Measurements from ENCODE around the gene CYP26B1.
"Not testable (repeated sequence)": the region's sequence is repeated elsewhere in the genome, so short reads cannot be mapped to it uniquely, and the experiment has no call there.

CYP26B1 gene

GRCh38 chr2:72109291-72109690 lies 38.4 kb downstream of the CYP26B1 start:
- DNase-seq (ENCODE audit: low read depth in 2 of 2): no peak

DNA sequence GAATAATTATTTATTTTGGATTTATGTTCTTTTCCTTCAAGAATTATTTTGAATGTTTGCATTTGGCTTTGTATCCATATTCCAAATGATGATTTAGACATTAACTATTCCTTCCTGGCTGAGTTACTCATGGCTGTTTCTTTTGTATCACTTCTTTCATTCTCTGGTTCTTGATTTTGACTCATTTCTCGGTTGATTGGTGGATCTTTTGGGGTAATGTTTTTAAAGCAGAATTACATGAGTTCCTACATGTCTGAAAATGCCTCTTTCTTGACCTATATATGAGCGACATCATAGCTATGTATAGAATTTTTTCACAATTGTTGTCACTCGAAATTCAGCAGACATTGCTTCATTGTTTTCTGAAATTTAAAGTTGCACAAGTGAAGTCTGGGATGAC lies 39.5 kb downstream of the CYP26B1 start:
- no peak for DNase-seq (ENCODE audit: low read depth in 2 of 2)

DNA sequence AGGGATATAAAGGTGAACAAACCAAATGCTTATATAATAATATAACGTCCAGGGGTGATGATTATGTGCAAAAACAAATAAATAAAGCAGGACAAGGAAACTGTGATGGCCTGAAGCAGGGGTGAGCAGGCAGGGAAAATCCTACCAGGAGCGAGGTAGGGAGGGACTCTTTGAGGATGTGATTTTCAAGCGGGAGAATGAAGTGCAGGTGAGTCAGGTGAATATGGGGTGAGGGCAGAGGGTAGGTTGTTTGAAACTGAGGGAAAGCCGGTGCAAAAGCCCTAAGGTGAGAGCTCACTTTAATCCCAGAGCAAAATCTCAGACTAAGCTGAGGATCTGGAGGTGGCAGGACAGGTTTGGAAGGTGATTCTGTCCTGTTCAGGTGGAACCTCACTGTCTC lies 40.7 kb downstream of the CYP26B1 start:
- DNase-seq (ENCODE audit: low read depth in 2 of 2): no peak

GRCh38 chr2:72104821-72105588 lies 42.7 kb downstream of the CYP26B1 start:
- no peak for DNase-seq (ENCODE audit: low read depth in 2 of 2)

DNA sequence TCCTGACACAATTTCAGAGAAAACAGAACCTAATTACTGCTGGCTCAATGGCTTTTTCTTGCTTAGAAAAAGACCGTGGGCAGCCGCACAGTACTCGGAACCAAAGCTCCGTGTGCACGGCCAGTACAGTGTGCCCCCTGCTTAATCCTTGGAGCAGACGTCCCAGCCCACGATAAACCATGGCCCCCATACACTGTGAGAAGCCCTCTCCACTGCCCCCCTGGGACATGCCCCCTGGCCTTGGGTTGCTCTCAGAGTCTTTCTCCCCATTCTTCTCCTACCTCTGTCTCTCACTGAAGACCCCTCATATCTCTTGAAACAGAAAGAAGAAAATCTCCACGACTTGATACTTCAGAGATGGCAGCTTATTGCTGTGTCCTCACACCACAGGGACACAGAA lies 44.0 kb downstream of the CYP26B1 start:
- DNase-seq (ENCODE audit: low read depth in 2 of 2): no peak

DNA sequence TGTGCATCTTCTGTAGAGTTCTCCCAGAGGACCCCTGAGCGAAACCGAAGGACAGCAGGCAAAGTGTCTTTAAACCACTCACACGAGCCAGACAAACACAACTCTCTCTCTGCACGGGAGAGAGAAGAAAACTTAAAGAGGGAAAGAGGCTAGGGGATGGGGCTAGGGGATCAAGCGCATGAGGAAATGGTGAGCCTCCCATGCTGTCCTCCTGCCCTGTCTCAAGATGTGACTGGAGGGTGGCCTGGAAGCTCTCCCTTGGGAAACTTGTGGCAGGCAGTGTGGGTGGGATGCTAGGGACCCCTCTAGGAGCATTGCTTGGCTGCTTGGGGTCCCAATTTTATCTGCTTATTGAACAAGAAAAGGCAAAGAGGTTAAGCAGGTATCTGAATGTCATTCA lies 44.5 kb downstream of the CYP26B1 start:
- no peak for DNase-seq (ENCODE audit: low read depth in 2 of 2)

- no peak for DNase-seq (ENCODE audit: low read depth in 2 of 2)
Measured at GRCh38 chr2:72098935-72099334, 48.7 kb downstream of the CYP26B1 start.

DNA sequence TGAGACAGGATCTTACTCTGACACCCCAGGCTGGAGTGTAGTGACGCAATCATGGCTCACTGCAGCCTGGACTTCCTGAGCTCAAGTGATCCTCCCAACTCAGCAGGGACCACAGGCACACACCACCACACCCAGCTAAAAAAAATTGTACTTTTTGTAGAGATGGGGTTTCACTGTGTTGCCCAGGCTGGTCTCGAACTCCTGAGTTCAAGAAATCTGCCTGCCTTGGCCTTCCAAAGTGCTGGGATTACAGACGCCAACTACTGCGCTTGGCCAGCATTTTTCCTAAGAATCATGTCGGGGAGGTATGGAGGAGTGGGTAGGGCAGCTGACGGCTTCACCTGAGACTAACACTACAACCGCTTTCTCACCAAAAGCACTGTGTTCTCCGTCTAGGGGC lies 50.4 kb downstream of the CYP26B1 start:
- DNase-seq (ENCODE audit: low read depth in 2 of 2): no peak

DNA sequence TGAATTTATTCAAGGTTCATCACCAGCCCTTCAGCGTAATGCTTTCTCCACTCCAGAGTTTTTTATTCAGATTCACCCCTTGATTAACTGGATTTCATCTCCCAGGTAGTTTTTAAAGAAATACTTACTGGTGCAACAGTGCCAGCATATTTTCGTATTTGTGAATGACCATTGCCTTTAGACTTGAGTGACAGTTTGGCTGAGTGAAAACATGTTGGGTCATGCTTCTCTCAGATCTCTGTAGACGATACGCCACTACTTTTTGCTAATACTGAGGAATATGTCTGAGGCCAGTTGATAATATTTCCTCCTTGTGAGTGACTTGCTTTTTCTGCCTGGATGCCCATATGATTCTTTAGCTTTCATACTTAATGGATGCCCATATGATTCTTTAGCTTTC lies 51.5 kb downstream of the CYP26B1 start:
- no peak for DNase-seq (ENCODE audit: low read depth in 2 of 2)

GRCh38 chr2:72095364-72095763 lies 52.3 kb downstream of the CYP26B1 start:
- no peak for DNase-seq (ENCODE audit: low read depth in 2 of 2)

DNA sequence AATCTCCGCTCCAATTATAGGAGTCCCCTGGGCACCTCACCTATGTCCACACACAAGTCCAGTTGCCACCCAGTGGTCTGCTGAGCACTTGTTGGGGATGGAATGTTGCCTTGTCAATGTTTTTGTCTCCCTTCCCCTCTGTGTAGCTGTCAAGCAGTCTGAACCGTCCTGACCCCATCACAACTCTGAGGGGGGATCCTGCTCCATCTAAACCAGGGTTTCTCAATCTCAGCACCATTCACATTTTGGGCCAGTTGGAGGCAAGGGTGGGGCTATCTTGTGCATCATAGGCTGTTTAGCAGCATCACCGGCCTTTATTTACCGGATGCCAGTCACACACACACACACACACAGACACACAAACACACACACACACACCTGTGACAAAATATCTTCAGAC lies 53.0 kb downstream of the CYP26B1 start:
- no peak for DNase-seq (ENCODE audit: low read depth in 2 of 2)

DNA sequence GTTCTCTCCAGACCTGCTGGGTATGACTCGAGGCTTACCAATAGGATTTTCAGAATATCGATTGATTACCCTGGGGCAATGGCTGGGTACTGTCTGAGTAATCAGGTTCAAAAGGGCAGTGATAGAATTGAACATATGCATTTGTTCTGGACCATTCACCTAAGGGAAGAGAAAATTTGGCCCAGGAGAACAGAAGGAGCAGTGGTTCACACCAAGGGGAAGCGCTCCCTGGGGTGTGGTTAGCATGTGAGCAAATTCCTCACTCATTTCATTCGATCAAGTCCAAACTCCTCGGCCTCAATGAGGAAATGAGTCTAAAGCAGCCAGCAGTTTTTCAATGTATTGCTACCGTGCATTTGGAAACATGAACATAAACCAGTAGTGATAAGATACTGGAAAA lies 55.6 kb downstream of the CYP26B1 start:
- DNase-seq (ENCODE audit: low read depth in 2 of 2): no peak

- DNase-seq (ENCODE audit: low read depth in 2 of 2): no peak
Measured at GRCh38 chr2:72090781-72091482, 56.7 kb downstream of the CYP26B1 start.

DNA sequence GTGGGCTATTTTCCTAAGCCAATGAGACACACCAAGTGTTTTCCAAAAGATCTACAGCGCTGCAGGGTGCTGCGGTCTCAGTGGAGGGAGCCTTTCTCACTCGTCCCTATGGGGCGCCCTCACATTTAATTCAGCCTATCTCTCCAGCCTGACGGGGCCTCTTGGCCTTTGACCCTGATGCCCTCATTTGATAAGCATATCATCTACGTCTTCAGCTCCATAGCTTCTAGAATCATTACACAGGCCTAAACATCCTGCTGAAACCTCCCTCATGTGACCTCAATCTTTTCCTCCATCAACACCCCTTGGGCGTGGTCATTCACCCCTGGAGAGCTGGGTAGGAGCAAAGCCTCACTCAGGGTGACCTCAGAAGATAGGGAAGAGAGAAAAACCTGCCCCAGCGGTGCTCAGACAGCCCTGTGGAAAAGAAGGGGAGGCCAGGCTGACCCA lies 57.4 kb downstream of the CYP26B1 start:
- DNase-seq (ENCODE audit: low read depth in 2 of 2): no peak

DNA sequence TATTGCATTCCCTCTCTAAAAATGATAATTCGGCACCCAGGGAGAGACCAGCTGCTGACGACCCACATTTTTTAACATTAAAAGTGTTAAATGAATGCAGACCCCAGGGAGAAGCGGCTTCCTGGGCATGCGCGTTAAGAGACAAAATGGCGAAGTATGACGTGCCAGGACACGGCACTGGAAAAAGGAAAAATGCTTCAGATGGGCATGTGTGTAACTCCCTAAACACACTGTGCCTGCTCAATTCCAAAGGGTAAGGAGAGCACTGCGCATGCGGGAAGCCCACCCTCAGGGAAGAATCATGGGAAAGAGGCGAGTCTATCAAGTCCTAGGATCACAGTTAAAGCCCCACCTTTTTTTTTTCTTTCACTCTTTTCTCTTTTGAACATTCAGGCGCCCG lies 58.1 kb downstream of the CYP26B1 start:
- no peak for DNase-seq (ENCODE audit: low read depth in 2 of 2)

GRCh38 chr2:72089028-72089427 lies 58.6 kb downstream of the CYP26B1 start:
- no peak for DNase-seq (ENCODE audit: low read depth in 2 of 2)

DNA sequence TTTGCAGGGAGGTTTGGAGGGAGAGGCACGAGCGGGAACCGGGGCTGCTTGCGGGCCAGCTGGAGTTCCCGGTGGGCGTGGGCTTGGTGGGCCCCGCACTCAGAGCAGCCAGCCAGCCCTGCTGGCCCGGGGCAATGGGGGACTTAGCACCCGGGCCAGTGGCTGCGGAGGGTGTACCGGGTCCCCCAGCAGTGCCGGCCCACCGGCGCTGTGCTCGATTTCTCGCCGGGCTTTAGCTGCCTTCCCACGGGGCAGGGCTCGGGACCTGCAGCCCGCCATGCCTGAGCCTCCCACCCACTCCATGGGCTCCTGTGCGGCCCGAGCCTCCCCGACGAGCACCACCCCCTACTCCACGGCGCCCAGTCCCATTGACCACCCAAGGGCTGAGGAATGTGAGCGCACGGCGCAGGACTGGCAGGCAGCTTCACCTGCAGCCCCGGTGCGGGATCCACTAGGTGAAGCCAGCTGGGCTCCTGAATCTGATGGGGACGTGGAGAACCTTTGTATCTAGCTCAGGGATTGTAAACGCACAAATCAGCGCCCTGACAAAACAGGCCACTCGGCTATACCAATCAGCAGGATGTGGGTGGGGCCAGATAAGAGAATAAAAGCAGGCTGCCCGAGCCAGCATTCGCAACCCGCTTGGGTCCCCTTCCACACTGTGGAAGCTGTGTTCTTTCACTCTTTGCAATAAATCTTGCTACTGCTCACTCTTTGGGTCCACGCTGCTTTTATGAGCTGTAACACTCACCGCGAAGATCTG lies 60.6 kb downstream of the CYP26B1 start:
- not testable (repeated sequence) for DNase-seq (ENCODE audit: low read depth in 2 of 2)

GRCh38 chr2:72085513-72085912 lies 62.1 kb downstream of the CYP26B1 start:
- DNase-seq (ENCODE audit: low read depth in 2 of 2): no peak

DNA sequence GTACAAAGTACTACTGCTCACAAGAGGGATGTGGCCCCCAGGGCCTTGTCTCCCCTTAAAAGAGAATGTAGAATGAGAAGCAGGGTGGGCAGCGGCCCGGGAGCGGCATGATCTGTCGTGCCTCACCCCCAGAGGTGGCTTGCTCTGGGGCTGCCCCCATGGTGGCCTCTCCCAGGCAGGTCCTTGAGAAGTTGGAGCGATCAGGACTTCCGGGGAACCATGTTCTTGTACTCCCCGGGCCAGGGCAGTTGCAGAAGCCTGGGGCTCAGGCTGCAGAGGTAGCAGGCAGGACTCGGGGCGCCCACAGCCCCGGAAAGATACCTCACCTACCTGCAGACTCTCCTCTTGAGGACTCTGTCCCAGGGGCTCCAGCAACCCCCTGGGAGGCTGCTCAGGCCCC lies 62.6 kb downstream of the CYP26B1 start:
- DNase-seq (ENCODE audit: low read depth in 2 of 2): no peak

GRCh38 chr2:72084584-72084976 lies 63.1 kb downstream of the CYP26B1 start:
- DNase-seq (ENCODE audit: low read depth in 2 of 2): no peak

GRCh38 chr2:72083751-72084583 lies 63.7 kb downstream of the CYP26B1 start:
- DNase-seq (ENCODE audit: low read depth in 2 of 2): no peak

GRCh38 chr2:72082887-72083286 lies 64.8 kb downstream of the CYP26B1 start:
- no peak for DNase-seq (ENCODE audit: low read depth in 2 of 2)

Data from stimulated activated CD8-positive, alpha-beta memory T cell treated with anti-CD3 and anti-CD28 coated beads, Interleukin-7, amount 100 ng/mL, for 1 hour (primary cell).